ENCODE measurements around the gene RPRML.

RPRML gene

DNA sequence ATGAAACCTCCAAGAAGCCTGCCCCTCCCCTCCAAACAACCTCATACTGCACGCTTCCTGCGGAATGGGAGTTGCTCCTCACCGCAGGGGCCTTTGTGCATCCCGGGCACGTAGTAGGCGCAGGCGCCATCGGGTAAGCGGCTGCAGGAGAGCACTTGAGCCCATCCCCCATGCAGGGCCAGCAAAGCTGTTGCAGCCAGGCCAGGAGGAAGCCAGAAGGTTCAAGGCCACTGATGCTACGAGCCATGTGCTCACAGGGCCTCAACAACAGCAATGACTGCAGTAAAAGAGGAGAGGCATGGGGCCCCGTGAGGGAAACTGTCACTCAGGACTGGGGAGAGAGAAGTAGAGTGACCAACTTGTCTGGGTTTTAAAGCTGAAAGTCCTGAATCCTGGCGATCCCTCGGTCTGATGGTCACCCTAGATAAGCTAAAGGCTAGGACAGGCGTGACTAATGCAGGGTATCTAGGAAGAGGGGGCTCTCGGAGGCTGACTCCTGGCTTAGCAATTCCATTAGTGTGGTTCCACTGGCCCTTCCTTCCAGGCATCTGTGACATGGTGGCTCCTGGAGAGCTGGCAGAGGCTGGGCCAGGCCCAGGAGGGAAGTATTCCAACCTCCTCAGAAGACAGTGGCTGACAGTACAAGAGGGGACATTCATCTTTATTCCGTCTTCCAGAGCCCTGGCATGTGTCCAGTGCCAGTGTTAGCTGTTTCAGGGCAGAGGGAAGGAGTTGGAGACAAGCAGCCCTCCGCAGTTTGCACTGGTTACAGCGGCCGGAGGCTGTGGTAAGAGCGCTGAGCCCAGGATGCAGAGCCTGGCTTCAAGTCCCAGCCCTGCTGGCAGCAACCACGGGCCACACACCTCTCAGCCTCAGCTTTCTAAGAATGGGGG is 35.3 kb downstream of the RPRML start:
- DNase-seq, result no peak

DNA sequence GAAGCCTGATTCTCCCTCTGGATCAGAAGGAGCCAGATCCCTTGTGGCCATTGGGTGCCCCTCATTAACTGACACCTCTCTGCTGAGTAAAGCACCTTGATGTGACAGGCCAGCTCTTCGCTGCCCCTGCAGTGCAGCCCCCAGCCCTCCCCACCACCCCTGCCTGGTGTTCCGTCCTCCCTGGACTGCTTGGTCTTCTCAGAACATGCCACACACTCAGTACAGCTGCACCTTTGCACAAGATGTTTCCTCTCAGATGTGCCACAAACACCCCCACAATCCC is 35.9 kb downstream of the RPRML start:
- DNase-seq, result no peak

DNA sequence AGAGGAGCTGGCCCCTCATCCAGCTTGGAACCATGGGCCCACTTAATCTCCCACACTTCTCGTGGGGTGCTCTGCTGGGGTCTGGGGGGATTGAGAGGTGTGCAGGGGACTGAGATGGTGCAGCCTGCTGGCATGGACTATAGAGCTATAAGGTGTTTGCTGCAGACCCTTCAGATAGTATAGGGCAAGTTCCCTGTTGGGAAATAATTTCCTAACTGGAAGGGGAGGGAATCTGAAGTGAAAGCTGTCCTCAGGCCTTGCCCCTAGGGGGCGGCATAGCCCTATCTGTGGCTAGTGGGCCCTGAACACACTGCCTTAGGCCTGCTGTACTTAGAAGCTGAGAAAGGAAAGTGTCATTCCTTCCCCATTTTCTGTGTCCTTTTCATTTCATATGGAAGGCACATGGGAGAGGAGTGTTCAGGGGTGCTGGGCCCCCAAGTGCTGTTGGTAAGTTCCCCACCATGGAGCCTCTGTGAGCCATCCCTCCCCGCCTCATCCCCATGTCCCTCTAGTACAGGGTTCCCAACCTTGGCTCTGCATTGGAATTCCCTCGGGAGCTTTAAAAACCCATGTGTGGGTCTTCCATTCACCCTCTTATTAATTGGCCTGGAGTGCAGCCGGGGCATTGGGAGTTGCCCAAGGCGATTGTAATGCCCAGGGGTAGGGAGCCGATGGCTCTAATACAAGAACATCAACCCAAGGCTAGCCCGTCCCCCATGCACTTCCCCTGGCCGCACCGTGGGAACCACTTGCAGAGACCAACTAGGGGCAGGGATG is 36.4 kb downstream of the RPRML start:
- peak; percentile 78 for DNase-seq

DNA sequence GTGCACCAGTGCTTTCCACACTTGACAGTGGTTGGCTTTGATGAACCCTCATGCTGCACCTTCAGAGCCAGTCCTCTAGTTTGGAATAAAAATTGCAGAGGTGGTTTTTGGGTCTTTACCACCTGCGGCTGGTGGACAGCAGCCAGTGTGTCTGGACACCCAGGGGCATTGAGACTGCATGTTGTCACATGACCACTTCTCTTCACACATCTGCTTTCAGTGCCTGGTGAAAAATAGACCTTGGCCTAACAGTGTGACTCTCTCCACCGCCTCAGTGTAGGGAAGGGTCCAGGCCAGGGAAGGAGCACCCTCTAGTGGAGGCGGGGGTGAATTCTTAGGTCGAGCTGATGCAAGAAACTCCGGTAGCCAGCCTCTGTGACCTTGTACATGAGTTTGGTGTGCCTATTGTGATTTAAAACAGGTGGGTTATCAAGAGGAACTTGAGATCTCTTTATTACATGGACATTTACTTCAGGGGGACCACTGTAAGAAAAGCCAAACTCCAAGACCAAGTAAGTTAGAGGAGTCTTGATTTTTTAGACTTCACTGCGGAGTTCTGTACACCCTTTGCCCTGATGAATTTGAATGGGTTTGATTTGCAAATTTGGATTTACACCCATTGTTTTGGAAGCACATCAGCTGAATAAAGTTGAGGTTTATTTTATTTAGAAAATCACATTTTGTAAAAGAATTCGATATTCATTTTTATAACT is 38.2 kb downstream of the RPRML start:
- peak; percentile 86 for DNase-seq

DNA sequence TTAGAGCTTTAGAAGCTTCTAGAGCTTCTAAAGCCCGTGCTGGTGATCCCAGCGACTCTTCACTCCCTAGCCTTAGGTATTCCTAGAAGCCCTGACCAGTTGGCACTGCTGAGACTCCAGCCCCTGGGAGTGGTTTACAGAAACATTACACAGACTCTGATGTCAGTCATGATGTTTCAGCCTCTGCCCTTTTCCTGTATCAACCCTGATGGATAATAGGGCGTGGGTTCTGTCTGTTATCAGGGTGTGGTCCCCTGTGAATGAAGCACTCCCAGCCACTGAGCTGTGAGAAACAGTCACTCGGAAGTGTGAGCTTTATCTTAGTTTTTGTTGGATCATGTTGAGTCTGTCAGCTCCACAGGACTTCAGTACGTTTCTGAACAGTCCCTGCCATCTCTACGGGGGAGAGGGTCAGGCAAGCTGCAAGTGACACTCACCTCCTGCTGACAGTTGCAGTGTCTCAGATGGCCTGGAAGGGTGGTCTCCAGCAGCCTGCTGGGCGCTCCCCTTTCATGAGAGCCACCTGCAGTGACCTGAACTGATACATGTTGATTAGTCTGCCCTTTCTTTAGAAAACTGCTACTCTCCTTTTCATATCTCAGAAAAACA is 43.3 kb downstream of the RPRML start:
- no peak for DNase-seq

DNA sequence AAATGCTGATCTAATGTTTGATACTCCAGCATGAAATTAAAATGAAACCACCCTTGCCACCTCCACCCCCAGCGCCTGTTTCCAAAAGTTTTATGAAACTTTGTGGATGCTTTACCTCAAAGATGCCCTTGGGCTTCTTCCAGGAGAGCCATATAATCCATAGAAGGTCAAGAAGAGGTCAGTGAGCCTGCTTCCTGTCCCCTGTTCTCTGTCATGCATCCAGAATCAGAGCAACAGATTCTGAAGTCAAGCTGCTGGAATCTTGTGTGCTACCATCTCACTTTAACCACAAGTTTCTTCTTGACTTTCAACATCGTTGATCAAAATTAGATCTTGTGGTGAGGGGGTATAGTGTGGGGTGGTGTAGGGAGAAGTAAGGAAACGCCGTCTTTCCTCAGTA is 47.5 kb downstream of the RPRML start:
- no peak for DNase-seq

DNA sequence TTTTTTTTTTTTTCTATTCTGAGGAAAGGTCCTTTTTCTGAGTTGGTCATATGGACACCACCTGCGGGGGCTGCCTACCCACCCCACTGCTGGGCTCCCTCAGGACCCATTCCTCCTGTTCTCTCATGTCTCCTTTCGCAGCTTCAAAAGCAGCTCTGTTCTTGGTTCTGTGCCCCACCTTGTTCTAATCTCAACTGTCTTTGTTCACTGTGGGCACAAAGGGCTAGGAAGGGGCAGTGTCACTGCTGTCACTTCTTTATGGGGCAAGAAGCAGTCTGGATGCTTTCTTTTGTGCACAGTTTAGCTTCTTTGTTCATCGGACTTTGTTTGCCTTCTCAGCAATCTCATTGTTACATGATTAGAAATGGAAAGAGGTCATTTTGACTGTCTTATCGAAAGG is 49.0 kb downstream of the RPRML start:
- DNase-seq, result no peak

DNA sequence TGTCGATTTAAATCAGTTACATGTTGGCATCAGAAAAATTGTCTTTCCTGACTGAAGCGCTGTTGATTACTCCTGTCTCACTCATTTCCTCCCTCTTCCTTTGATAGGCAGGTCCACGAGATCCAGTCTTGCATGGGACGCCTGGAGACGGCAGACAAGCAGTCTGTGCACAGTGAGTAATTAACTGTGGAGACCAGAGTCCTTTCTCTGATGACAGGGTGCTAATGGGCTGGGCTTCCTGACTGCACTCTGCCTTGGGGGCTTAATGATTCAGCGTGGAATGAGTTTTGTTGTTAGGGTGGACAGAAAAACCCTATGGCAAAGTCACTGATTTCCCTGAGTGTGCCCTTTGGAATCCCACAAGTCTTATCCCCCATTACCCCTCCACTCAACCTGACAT is 49.6 kb downstream of the RPRML start:
- DNase-seq, result no peak

DNA sequence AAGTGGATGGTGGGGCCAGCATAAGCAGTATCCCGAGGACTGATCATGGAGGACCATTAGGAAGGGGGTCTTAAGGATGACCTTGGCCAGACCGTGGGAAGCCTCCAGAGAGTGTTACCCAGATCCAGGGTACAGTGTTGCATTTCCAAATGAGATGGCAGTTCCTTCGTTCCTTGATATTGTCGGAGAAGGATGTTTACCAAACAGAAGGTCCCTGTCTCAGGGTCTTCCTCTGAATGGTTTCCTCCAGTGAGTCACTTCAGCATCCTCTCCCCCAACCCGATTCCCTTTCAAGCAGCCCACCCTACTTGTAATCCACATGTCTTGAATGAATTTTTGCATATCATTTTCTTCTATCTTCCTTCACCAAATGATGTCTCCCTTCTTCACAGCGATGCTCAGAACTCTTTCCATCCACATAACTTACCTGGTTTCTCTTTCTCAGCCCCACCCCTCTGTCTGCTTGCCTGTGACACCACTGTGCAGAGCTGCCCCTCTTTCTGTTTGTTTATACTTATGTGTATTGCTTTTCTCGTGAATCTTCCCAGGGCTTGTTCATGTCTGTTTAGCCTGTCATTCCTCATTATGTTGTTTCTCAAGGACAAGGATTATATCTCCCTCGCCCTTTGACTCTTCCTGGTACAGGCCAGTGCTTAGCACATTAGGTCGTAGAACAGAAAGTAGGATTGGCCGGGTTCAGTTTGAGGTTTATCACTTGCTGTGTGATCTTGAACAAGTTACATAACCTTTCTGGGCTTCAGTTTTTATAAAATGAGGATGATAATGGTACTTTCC is 50.4 kb downstream of the RPRML start:
- no peak for DNase-seq

Measured in activated effector memory CD4-positive, alpha-beta T cell treated with anti-CD3 and anti-CD28 coated beads, Interleukin-2, amount 50 U/mL, for 16 hours (primary cell).